ENCODE data around the gene PRDX1. TPM values are rescaled to one million over a fixed set of nuclear protein-coding genes. Genes with fewer than 3 reads are reported as not detected.

PRDX1 gene
- total and polyA plus RNA-seq, 2 of the 13 experiments (the other 11 are each of a cell fraction or from before 2014, with no cell fraction given) = 761 to 1,898 TPM

DNA sequence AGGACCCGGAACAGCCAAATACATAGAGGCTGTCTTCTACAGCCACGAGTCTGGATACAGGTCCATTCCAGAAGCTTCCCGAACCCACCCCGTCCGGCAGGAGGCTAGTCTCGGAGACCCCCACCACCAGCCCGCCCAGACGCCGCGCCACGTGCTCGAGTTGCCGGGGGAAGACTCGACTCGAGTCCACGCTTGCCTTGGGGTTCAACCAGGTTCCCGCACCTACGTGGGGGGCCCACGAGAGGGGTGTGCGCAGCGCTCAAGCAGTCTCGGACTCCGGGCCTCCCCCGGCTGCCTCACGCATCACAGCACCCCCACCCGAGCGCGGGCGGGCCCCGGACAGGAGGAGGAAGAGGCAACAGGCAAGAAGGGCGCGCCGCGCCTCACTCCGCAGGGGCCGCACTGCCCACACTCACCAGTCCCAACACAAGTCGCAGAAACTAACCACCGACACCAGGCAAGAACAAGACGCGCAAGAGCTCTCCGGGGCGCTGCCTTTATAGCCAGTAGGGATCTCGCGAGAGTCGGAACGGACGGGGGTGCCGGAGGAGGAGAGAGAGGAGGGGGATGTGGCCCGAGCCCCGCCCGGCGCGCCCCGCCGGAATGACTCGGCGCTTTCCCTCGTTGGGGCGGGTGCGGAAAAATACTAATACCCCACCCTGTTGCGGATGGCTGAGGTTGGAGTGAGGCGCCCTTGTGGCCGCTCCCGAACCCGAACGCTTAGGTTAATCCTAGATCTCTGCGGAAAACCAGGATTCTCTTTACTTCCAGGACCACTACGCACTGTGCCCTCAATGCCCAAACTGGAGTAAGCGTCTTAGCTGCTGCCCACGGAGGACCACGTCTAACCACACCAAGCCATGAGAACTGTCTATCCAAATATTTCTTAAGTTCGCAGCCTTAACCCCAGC is at the start of gene PRDX1 (continued):
- TF ChIP-seq ZNF629 (CRISPR knock-in tag; conservative IDR thresholded peaks at IDR 0.05) (peak; percentile 55; the same call in 1 of the 2 replicates), PLRG1 (conservative IDR thresholded peaks at IDR 0.05) (no peak), ZNF879 (CRISPR knock-in tag; IDR thresholded peaks at IDR 0.05) (0 out of 2 replicates have a peak, but pooled peaks have one; percentile 42), ZNF3 (CRISPR knock-in tag; IDR thresholded peaks at IDR 0.05) (no peak; the same call in 1 of the 2 replicates), ZBTB21 (CRISPR knock-in tag; IDR thresholded peaks at IDR 0.05) (peak; percentile 41; the same call in 1 of the 2 replicates), CREB1 (IDR thresholded peaks at IDR 0.05) (no peak), CREB1 (CRISPR knock-in tag; IDR thresholded peaks at IDR 0.05) (peak; percentile 69), ZNF788 (CRISPR knock-in tag; IDR thresholded peaks at IDR 0.05; ENCODE audit: borderline replicate concordance) (peak; percentile 67; the same call in 1 of the 2 replicates), RAD51 (IDR thresholded peaks at IDR 0.05; ENCODE audit: borderline replicate concordance) (no peak), NFATC3 (CRISPR knock-in tag; IDR thresholded peaks at IDR 0.05) (no peak; the same call in 1 of the 2 replicates), GABPB1 (CRISPR knock-in tag; IDR thresholded peaks at IDR 0.05) (peak; percentile 83), ZNF292 (CRISPR knock-in tag; IDR thresholded peaks at IDR 0.05; ENCODE audit: borderline replicate concordance, low read depth) (peak; percentile 69; the same call in 1 of the 2 replicates), ZNF598 (CRISPR knock-in tag; IDR thresholded peaks at IDR 0.05; ENCODE audit: borderline replicate concordance) (peak; percentile 90; the same call in 1 of the 2 replicates), TCF12 (IDR thresholded peaks at IDR 0.05) (no peak), TCF12 (CRISPR knock-in tag; IDR thresholded peaks at IDR 0.05) (peak; percentile 70; the same call in 1 of the 2 replicates), CC2D1A (CRISPR knock-in tag; IDR thresholded peaks at IDR 0.05) (no peak), ZNF614 (CRISPR knock-in tag; IDR thresholded peaks at IDR 0.05; ENCODE audit: borderline replicate concordance) (peak; percentile 100), IKZF1 (IDR thresholded peaks at IDR 0.05) (no peak), TOE1 (CRISPR knock-in tag; IDR thresholded peaks at IDR 0.05) (no peak), DR1 (CRISPR knock-in tag; IDR thresholded peaks at IDR 0.05) (peak; percentile 97), RFX1 (IDR thresholded peaks at IDR 0.05) (no peak), KDM5A (IDR thresholded peaks at IDR 0.05; ENCODE audit: borderline replicate concordance, low read length) (peak; percentile 66; the same call in 1 of the 2 replicates), NCOA2 (CRISPR knock-in tag; IDR thresholded peaks at IDR 0.05) (peak; percentile 89), ZNF180 (CRISPR knock-in tag; IDR thresholded peaks at IDR 0.05; ENCODE audit: borderline replicate concordance, low read depth) (0 out of 2 replicates have a peak, but pooled peaks have one; percentile 67), PRPF4 (IDR thresholded peaks at IDR 0.05; ENCODE audit: low read depth, low read length, poor library complexity, severe bottlenecking) (no peak), ZNF317 (CRISPR knock-in tag; IDR thresholded peaks at IDR 0.05) (peak; percentile 83; the same call in 1 of the 2 replicates)
- TF ChIP-seq, protein P1, sequence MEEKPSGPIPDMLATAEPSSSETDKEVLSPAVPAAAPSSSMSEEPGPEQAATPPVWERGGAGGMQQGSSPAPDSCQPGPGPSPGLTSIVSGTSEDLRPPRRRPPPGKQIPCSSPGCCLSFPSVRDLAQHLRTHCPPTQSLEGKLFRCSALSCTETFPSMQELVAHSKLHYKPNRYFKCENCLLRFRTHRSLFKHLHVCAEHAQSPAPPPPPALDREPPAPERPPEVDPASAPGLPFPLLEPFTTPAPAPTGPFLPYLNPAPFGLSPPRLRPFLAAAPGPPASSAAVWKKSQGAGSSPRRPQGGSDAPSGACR (CRISPR knock-in tag; IDR thresholded peaks at IDR 0.05) = peak; percentile 28; the same call in 1 of the 2 replicates
- TF ChIP-seq, protein P2, sequence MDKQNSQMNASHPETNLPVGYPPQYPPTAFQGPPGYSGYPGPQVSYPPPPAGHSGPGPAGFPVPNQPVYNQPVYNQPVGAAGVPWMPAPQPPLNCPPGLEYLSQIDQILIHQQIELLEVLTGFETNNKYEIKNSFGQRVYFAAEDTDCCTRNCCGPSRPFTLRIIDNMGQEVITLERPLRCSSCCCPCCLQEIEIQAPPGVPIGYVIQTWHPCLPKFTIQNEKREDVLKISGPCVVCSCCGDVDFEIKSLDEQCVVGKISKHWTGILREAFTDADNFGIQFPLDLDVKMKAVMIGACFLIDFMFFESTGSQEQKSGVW (CRISPR knock-in tag; IDR thresholded peaks at IDR 0.05; ENCODE audit: borderline replicate concordance) = no peak
- TF ChIP-seq, protein P3, sequence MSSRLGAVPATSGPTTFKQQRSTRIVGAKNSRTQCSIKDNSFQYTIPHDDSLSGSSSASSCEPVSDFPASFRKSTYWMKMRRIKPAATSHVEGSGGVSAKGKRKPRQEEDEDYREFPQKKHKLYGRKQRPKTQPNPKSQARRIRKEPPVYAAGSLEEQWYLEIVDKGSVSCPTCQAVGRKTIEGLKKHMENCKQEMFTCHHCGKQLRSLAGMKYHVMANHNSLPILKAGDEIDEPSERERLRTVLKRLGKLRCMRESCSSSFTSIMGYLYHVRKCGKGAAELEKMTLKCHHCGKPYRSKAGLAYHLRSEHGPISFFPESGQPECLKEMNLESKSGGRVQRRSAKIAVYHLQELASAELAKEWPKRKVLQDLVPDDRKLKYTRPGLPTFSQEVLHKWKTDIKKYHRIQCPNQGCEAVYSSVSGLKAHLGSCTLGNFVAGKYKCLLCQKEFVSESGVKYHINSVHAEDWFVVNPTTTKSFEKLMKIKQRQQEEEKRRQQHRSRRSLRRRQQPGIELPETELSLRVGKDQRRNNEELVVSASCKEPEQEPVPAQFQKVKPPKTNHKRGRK (CRISPR knock-in tag; IDR thresholded peaks at IDR 0.05) = 0 out of 2 replicates have a peak, but pooled peaks have one; percentile 48

Measured in HepG2 (cell line).